ENCODE results near the gene DMD.

DMD gene

DNA sequence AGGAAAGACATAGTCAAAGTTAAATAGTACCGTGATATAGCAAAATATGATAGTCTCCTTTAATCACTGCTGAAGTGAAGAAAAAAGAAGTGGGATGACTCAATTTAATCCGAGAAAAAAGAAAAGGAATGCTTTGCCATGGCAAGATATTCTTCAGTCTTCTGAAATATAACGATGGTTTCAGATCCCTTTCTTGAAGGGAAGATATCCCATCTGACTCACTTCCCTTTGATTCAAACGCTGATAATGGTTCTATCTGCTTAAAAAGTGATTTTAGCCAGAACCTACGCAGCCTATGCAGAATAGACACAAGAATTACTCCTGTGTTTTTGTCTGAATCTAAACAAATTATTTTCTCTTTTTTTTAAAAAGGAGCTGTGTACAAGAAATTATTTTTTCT, 2071.4 kb downstream of the DMD start:
- no peak for FAIRE-seq
- DNase-seq (ENCODE audit: insufficient read length, low spot score), result no peak
- TF ChIP-seq, protein P1, sequence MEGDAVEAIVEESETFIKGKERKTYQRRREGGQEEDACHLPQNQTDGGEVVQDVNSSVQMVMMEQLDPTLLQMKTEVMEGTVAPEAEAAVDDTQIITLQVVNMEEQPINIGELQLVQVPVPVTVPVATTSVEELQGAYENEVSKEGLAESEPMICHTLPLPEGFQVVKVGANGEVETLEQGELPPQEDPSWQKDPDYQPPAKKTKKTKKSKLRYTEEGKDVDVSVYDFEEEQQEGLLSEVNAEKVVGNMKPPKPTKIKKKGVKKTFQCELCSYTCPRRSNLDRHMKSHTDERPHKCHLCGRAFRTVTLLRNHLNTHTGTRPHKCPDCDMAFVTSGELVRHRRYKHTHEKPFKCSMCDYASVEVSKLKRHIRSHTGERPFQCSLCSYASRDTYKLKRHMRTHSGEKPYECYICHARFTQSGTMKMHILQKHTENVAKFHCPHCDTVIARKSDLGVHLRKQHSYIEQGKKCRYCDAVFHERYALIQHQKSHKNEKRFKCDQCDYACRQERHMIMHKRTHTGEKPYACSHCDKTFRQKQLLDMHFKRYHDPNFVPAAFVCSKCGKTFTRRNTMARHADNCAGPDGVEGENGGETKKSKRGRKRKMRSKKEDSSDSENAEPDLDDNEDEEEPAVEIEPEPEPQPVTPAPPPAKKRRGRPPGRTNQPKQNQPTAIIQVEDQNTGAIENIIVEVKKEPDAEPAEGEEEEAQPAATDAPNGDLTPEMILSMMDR (IDR thresholded peaks at IDR 0.05; ENCODE audit: insufficient read depth, missing control alignments), result no peak

GRCh38 chrX:31138124-31138523, 2073.2 kb downstream of the DMD start:
- TF ChIP-seq, protein P1 (IDR thresholded peaks at IDR 0.05; ENCODE audit: insufficient read depth, missing control alignments), result no peak
- no peak for FAIRE-seq

GRCh38 chrX:31136144-31136611, 2075.2 kb downstream of the DMD start:
- no peak for FAIRE-seq
- no peak for DNase-seq (ENCODE audit: insufficient read length, low spot score)
- TF ChIP-seq, protein P1 (IDR thresholded peaks at IDR 0.05; ENCODE audit: insufficient read depth, missing control alignments), result no peak

More at GRCh38 chrX:31138124-31138523, 2073.2 kb downstream of the DMD start:
- DNase-seq (ENCODE audit: insufficient read length, low spot score), result no peak

DNA sequence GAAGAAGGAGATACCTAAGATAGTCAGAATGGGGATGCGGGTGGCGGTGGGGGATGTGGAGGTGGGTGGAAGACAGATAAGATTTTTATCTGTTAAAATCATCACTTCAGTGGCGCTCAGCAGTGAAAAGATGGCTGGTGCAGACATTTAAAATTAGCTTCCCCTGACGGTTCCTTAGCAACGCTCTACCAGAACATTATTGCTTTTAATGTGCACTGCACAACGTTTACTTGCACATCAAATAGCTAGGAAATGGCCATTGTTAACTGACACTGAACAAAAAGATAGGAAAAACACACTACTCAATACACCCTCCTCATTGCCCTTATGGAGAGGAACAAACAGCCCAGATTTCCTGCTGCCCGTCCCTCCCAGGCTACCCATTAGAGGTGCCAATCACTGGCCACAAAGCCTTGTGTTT, 2078.5 kb downstream of the DMD start:
- DNase-seq (ENCODE audit: insufficient read length, low spot score), result no peak
- TF ChIP-seq, protein P1 (IDR thresholded peaks at IDR 0.05; ENCODE audit: insufficient read depth, missing control alignments), result no peak
- no peak for FAIRE-seq

DNA sequence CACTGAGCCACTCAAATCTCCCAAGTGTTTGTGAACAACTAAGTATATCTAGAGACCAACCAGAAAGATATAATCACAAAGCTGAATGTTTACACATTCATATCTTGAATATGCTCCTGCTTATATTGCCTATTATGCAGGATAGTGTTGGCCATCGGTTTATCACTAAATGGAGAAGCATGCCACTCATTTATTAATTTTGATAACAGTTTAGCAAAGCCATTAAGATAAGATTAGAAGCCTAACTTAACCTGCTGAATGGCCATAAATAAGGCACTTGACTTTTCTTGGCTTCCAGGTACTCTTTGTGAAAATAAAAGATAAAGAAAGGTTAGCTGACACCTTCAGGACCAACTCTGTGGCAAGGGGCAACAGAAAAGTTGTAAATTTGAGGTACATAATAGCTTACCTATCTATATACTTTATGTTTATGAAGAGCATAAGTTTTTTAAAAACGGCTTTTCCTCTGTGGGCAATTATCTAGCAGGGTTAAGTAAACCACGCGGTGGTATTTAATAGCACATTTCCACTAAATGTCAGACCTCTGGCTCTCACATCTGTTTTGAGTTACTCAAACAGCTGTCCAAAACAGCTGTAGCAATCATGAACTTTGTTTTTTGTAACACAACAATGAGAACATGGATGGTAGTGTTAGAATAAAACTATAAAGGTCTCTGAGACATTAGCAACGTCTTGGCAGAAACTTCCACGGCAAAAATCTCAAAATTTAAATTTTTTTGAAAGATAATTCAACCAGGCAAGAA, 2080.7 kb downstream of the DMD start:
- DNase-seq (ENCODE audit: insufficient read length, low spot score) (no peak), FAIRE-seq (no peak)
- TF ChIP-seq, protein P1 (IDR thresholded peaks at IDR 0.05; ENCODE audit: insufficient read depth, missing control alignments), result no peak

DNA sequence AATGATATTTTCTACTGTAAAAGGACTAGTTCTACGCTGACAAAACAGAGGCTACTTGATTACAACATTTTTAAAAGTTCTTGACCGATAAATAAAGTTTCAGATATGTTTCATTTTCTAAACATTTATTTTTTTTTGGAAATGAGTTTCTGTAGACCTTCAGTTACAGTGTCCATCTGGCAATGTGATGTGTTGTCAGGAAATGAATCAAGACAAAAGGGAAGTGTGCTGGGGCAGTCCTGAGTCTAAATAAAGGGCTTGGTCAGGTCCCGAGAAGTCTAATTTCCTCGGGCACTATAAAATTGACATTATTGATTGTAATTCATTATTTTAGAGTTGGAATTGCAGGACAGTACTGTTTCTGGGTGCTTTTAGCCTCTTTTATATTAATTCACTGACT, 2082.5 kb downstream of the DMD start:
- TF ChIP-seq, protein P1 (IDR thresholded peaks at IDR 0.05; ENCODE audit: insufficient read depth, missing control alignments), result no peak
- DNase-seq (ENCODE audit: insufficient read length, low spot score) (no peak), FAIRE-seq (no peak)

DNA sequence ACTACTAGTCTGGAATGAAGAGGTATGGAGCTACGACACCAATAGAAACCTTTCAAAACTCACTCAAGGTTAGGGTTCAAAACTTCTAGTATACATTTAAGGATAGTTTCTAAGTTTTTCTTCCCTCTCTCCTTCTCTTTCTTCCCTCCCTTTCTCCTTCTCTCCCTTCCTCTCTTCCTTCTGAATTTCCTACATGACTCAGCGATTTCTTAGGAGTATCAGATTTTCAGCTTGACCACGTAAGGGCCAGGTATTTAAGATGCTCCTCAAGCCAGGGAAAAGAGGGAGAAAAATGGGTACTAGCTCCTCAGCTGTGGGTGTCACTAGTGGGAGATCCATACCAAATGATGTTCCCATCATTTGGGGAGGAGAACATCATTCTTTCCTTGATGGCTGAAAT, 2083.6 kb downstream of the DMD start:
- FAIRE-seq, result no peak
- TF ChIP-seq, protein P1 (IDR thresholded peaks at IDR 0.05; ENCODE audit: insufficient read depth, missing control alignments), result no peak
- DNase-seq (ENCODE audit: insufficient read length, low spot score), result no peak

Data from D721Med (cell line).